AG04449 (cell line): Measurements from ENCODE around the gene PRKAR2A.

Experiments used
- CTCF ChIA-PET: fragments of 350-600 bp; formaldehyde crosslinking; extraction: SDS; loops from one replicate; lab custom pipeline; 2021; ENCODE audit warnings: antibody characterized with exemption; lab: Yijun Ruan, JAX
- POLR2A ChIA-PET: fragments of 400-600, 350-600 bp; formaldehyde crosslinking; extraction: SDS; loops from one replicate; lab custom pipeline; 2020; ENCODE audit warnings: antibody characterized with exemption, inconsistent platforms; lab: Yijun Ruan, JAX
- DNase-seq: peaks from one replicate; pipeline ENCODE4 v3.0.0-alpha.2; 2010; ENCODE audit warnings: low read depth, low spot score
- H3K4me3 ChIP-seq: 2 replicates; pipeline ENCODE4 v1.5.1; 2011; ENCODE audit warnings: low read depth, mild to moderate bottlenecking, control low read depth, low read length
- TF ChIP-seq, protein P1 (sequence below): IDR thresholded peaks from one replicate; pipeline ENCODE4 v1.5.1; 2011; ENCODE audit warnings: mild to moderate bottlenecking, moderate library complexity, low read length, control low read depth, inconsistent platforms; ENCODE audit not compliant: insufficient read depth; ENCODE audit errors: missing control alignments

The PRKAR2A gene

DNA sequence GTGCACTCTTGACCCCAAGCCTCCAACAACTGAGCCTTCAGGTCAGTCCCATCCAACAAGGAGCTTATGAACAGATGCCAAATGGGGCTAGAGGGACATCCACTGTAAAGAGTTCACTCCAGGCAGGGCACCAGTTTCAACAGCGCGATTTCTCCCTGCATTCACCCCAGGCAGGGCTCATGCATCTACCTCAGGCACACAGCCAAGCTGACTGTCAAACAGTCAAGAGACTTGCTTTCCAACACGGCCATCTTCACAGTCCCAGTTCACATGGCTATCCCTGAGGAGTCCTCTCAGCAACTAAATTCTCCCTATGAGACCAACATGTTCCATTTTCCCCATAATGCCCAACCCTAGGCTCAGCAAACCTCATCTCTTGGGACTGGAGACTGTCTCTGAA lies 33.3 kb upstream of the PRKAR2A start:
- POLR2A ChIA-PET = no interaction called here

GRCh38 chr3:48879994-48880377 lies 32.3 kb upstream of the PRKAR2A start:
- ChIA-PET POLR2A (no interaction called here), CTCF (interaction anchor here (1.1 kb wide), 1 partner anchor 18 kb away, joined by 3 read pairs; the partner anchor contains the start of gene SLC25A20)
- H3K4me3 ChIP-seq = no peak overlapping the region
- TF ChIP-seq, protein P1, sequence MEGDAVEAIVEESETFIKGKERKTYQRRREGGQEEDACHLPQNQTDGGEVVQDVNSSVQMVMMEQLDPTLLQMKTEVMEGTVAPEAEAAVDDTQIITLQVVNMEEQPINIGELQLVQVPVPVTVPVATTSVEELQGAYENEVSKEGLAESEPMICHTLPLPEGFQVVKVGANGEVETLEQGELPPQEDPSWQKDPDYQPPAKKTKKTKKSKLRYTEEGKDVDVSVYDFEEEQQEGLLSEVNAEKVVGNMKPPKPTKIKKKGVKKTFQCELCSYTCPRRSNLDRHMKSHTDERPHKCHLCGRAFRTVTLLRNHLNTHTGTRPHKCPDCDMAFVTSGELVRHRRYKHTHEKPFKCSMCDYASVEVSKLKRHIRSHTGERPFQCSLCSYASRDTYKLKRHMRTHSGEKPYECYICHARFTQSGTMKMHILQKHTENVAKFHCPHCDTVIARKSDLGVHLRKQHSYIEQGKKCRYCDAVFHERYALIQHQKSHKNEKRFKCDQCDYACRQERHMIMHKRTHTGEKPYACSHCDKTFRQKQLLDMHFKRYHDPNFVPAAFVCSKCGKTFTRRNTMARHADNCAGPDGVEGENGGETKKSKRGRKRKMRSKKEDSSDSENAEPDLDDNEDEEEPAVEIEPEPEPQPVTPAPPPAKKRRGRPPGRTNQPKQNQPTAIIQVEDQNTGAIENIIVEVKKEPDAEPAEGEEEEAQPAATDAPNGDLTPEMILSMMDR = no peak
- no peak for DNase-seq

More for the DNA sequence above, 33.3 kb upstream of the PRKAR2A start:
- no peak overlapping the region for H3K4me3 ChIP-seq
- TF ChIP-seq, protein P1 = no peak
- DNase-seq = no peak
- CTCF ChIA-PET = interaction anchor here (1.1 to 1.2 kb wide), 2 partner anchors 17 to 38 kb away, joined by 3 read pairs; partner anchors contain the start of genes ARIH2 and SLC25A20

GRCh38 chr3:48879307-48879993 lies 31.8 kb upstream of the PRKAR2A start:
- no peak overlapping the region for H3K4me3 ChIP-seq
- CTCF ChIA-PET = no interaction called here
- POLR2A ChIA-PET = no interaction called here
- TF ChIP-seq, protein P1 = no peak
- no peak for DNase-seq

GRCh38 chr3:48877671-48878070 lies 30.0 kb upstream of the PRKAR2A start:
- no peak overlapping the region for H3K4me3 ChIP-seq
- no peak for DNase-seq
- ChIA-PET CTCF (no interaction called here), POLR2A (no interaction called here)
- TF ChIP-seq, protein P1 = no peak

DNA sequence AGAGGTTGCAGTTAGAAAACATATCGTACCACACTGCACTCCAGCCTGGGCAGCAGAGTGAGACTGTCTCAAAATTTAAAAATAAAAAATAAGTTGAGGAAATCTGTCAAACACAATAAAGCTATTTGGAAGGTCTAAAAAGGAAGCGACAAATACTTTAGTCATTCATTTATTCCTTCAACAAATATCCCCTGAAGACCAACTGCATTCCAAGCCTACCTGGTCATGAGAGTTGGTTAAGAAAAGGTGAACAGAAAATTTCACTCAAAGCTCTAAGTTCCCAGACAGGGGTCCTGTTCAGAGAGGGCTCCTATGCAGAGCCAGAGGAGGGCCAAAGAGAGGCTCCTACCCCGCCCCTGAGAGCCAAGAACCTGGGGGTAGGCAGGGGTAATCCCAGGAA lies 15.4 kb upstream of the PRKAR2A start:
- TF ChIP-seq, protein P1 = no peak
- ChIA-PET CTCF (interaction anchor here (0.8 kb wide), 1 partner anchor 123 kb away, joined by 3 read pairs; no protein-coding TSS in a partner anchor), POLR2A (no interaction called here)
- DNase-seq = no peak
- no peak overlapping the region for H3K4me3 ChIP-seq

DNA sequence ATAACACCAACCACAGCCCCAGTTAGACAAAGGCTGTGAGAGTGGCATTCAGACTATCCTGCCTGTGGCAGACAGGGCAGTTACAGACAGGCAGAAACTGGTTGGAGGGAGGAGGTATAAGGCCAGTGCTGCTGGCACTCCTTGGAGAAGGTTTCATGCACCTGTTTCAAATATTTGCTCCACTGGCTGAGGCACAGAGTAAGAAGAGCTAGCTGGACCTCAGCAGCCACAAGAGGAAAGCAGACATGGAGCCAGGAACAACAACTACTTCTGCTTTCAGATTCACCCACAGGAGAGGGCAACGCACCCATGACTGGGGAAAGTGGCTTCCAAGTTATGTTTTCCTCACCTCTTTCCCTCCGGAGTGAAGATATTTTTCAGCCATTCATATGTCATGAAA lies 11.5 kb upstream of the PRKAR2A start:
- no peak for DNase-seq
- TF ChIP-seq, protein P1 = no peak
- ChIA-PET CTCF (no interaction called here), POLR2A (no interaction called here)
- no peak overlapping the region for H3K4me3 ChIP-seq
